Retina (tissue), 1 donor: Measurements from ENCODE around the gene SFI1.

ENCODE experiments used
- DNase-seq: peaks from one replicate; pipeline ENCODE4 v3.0.0-alpha.2; 2016

The SFI1 gene

GRCh38 chr22:31619611-31620300 is 123.4 kb downstream of the SFI1 start:
- no peak for DNase-seq

DNA sequence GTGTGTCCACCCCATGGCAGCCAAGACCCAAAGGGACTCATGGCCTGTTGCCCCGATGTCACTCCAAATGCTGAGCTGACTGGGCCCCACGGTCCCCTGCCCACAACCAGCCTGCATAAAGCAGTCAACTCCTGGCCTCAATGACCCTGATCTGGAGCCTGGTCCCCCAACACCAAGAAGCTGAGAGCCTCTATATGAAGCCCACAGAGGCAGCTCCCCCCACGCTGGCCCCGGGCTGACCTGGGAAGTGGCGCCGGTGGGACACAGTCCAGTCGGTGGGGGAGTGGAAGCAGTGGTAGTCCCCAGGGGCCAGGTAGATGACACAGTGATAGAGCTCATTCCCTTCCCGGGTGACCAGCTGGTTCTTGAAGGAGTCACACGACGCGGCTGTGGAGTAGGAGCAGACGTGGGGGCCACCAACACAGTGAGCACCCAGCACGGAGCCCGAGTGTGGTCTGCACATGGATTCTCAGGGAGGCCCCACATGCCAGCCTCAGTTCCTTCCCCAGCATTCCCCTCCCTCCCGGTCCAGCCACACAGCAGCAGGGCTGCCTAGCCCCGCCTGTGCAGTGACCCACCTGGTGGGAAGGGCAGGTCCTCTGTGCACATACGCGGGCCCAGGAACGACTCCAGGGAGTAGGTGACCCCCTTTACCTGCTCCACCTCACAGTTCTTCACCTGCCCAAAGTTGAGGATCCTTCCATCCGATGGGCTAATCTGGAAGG is 124.6 kb downstream of the SFI1 start:
- DNase-seq: no peak

DNA sequence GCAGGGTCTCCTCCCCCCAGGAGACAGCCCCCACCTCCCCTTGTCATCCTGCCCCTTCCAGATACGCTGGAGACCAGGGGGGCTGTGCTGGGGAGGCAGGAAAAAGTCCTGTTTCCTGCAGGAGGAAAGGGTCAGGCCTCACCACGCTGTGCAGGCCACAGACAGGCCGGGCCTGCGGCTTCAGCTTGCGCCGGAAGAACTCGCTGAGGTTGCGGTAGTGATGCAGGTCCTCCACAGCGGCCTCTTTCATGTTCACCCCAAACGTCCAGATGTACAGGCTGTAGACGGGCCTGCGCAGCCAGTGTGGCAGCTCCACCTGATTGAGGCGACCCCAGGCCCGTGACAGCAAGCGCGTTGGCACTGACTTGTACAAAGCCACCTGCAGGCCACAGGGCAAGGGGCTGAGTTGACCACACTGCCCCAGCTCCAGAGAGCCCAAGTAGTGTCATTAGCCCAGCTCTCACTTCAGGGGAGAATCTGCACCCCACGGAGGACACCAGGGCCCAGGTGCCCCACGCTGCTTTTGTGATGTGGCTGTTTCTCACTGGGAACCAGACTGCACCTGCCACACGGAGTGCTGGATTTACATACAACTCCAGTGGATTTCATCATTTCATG is 125.3 kb downstream of the SFI1 start:
- DNase-seq: no peak

- no peak for DNase-seq
Measured at GRCh38 chr22:31622980-31623379, 126.6 kb downstream of the SFI1 start.

- DNase-seq: no peak
Measured at GRCh38 chr22:31623592-31624304, 127.4 kb downstream of the SFI1 start.

- no peak for DNase-seq
Measured at GRCh38 chr22:31625257-31625640, 128.9 kb downstream of the SFI1 start.

DNA sequence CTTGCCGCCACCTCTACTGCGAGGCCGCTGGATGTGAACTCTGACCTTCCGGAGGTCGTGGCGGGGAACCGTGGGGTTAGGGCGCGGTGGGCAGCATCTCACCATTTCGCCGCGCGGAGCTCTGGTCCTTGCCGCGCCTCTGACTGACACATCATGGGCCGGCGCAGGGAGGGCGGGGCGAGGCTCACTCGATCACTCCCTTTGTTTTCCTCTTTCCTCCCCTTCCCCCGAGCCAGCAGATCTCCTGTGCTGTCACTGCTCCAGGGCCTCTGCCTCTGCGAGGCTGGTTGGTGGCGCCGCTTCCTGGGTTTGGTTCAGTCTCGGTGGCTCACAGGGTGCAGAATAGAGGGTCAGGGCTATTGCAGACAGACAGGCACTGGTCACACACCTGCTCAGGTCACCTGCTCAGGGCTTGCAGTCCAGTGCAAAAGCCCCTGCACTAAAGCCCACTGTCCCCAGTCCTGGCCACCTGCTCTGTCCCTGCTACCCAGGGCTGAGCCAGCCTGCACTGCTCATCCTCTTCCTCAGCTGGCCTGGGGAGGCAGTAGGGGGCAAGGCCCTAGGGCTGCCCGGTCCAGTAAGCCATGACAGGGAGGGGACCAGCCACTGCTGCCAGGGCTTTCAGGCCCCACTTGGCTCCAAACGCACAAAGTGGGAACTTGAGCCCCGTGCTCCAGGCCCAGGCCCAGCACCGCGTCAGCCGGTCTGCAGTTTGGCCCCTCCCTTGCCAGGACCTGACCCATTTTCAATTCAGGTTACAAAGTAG is 129.5 kb downstream of the SFI1 start:
- peak; percentile 92 for DNase-seq

DNA sequence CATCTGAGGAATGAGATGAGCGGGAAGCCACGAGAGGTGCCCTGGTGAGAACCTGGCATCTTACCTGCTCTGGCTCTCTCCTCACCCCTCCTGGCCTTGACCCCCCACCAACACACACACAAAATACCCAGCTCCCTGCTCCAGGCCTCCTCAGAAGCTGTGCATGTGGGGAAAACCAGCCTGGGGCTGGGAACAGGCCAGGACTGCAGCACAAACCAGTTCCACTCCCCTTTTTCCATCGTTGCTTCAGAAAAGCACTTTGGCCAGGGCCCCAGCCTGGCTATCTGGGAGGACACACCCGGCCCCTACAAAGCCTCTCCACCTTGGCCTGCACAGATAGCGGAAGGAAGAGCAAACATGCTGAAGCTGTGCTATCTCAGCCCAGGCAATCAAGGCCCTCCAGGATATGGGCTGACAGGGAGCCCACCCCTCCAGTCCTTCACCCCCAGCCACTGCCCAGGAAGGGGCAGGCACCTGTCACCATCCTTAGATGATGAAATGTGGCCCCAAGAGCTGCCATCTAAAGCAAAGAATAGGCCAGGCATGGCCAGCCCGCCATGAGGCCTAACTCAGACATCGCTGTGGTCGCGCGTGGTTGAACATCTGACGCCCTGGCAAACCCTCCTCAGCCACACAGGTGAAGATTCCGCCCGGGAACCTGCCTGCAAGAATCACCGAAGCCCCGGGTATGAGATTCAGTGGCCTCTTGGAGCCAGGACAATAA is 130.3 kb downstream of the SFI1 start:
- DNase-seq: no peak

DNA sequence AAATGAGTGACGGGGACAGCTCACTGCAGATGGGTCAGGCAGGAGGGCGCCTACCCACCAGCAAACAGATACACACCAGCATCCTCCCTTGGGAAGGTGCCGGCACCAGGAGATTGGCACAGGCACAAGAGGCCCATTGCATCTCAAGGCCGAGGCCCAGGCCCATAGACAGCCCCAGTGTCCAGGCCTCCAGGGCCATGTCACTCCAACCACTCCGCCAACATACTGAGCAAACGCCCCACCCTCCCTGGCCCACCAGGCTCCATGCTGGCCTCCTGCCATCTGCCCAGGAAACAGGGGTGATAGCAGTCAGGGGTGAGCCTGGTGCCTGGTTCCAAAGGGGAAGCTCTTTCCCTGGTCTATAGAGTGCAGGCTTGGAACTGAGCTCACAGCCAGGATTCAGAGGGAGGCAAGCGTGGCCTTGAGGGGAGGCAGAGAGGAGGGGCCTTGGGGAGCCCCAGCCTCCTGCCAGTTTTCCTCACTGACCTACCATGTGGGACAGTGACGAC is 130.9 kb downstream of the SFI1 start:
- no peak for DNase-seq

DNA sequence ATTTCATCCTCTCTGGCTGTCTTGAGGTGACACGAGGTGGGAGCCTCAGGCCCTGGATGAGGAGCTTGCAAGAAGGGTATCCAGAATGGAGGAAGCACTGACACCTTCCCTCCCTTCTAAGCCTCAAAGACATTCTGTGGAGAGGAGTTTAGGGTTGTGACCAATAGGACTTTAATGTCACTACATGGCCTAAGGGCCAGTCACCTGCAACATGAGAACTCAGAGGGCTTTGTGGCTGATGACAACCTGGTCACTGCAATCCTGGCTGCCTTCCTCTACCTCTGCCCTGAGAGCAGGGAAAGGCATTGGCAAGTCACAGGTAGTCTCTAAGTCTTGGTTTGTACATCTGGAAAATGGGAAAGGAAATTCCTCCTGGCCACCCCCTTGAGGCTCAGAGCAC is 132.0 kb downstream of the SFI1 start:
- DNase-seq: no peak

- no peak for DNase-seq
Measured at GRCh38 chr22:31628969-31629708, 132.8 kb downstream of the SFI1 start.

- no peak for DNase-seq
Measured at GRCh38 chr22:31629741-31630184, 133.4 kb downstream of the SFI1 start.

GRCh38 chr22:31630331-31631329 is 134.3 kb downstream of the SFI1 start:
- peak; percentile 89 for DNase-seq

DNA sequence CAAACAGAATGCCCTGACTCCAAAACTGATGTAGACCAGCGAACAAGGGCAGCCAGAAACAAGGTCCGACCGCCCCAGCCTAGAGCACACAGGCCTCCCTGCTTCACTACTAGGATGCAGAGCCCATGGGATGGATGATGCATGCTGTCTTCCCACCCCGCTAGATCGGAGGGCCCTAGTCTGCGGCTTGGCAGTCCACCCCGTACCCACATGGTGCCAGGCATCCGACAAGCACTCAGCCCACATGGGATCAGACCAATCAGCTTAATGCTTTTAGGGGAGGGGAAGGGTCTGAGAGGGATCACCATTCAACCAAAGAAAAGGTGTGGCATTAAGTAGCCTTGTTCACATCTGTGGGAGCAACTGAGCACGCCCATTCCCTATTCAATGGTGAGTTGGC is 135.1 kb downstream of the SFI1 start:
- no peak for DNase-seq

DNA sequence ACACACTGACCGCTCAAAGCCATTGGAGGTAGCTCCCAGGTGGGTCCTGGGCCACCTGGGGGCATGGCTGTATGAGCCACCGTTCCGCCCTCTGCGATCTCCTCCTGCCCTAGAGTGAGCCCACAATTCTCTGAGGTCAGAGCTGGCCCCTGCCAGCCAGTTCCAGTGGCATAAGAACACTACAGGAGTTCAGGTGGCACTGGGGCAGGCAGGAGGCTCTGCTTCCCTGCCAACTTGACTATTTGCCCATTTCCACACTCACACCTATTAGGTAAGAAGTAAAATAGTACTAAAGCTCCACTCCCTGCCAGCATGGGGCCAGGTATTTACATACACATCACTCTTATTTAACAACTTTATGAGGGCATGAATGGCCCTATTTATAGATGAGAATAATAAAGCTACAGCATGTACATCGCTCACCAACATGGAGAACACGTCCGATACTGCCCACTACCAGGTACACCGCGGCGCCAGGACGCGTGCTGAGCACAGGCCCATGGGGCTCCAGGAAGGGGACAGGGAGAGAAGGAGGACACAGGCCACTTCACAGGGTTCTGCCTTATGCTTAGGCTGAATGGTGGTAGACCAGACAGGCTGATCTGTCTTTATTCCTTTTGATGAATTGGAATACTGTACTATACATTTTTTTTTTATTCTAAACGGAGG is 139.4 kb downstream of the SFI1 start:
- no peak for DNase-seq

DNA sequence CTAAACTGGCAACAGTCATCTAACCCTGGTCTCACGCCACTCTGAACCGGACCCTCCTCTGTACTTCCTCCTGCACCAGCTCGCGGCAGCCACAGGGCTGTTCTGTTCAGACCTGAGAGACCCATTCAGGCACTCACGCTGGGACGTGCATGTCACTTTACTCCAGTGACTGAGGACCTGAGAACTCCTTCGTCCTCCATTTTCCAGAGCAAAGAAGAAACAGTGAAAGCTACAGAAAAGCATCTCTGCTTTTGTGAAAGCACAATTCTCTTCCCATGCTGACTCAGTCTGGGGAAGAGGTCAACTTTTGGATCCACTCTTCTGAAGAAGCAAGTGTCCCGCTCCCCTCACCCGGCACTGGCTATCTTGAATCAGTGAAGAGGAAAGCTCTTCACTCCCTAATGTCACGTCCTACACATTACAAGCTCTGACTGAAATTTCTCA is 141.1 kb downstream of the SFI1 start:
- DNase-seq: no peak

GRCh38 chr22:31637891-31638618 is 141.7 kb downstream of the SFI1 start:
- no peak for DNase-seq

DNA sequence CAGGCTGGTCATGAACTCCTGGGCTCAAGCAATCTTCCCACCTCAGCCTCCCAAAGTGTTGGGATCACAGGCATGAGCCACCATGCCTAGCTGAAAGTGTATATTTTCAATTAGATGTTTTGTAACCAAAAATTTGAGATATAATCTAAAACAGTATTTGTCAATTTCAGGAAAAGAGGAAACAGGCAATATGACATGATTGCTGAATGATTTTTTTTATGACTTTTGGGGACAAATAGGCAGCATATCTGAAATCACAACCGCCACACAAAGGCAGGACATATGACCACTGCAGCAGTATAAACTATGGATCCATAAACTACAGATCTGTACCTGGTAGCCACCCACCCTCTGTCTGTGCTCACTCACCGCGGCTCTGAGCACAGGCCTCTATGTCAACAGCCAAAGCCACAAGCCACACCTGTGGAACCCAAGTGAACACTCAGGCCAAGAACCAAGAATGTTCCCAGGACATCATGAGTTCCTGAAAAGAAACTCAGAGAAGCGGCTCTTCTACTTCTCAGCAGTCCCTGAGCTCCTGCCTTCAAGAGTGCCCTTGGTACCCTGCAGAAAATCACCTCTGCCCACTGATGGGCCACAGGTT is 143.2 kb downstream of the SFI1 start:
- DNase-seq: no peak
